Measurements from ENCODE around the gene HERC2. TPM values are rescaled to one million over a fixed set of nuclear protein-coding genes. Genes with fewer than 3 reads are reported as not detected.
"Not testable (repeated sequence)": the region's sequence is repeated elsewhere in the genome, so short reads cannot be mapped to it uniquely, and the experiment has no call there.

Gene HERC2
- total RNA-seq, 3 donors from 2014 or later (not counting 1 experiment from before 2014, with no cell fraction given) = 54.2 to 64.0 (median 63.9) TPM

DNA sequence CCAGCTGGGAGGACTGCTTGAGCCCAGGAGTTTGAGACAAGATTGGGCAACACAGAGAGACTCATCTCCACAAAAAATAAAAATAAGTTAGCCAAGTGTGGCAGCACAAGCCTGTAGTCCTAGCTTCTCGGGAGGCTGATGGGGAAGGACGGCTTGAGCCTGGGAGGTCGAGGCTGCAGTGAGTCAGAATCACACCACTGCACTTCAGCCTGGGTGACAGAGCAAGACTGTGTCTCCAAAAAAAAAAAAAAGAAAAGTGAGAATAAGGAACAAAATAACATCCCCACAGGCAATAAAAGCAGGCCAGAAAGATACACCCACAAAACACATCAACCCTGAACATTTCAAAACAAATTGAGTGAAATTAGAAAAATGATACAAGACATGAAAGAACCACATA lies 174.2 kb downstream of the HERC2 start:
- Mint-ChIP-seq H3K27ac (no peak overlapping the region), H3K4me1 (peaks cover 17 to 19% of the 10 kb centered on the region in 2 donors), H3K27me3 (ENCODE audit: low read depth in 2 of 2) (no peaks in the 10 kb centered on the region), H3K4me3 (no peak overlapping the region), H3K36me3 (peaks cover 17% of the 10 kb centered on the region), H3K9me3 (peaks cover 6 to 11% of the 10 kb centered on the region in 2 donors)
- intact Hi-C loops (cut with micrococcal nuclease) = no loop called here
- DNase-seq = no peak
- no peak for ATAC-seq
- H3K27me3 ChIP-seq (ENCODE audit: control insufficient read depth, insufficient read depth, low read length) = no peaks in the 10 kb centered on the region
- H3K4me1 ChIP-seq (ENCODE audit: control insufficient read depth, insufficient read depth, low read length) = no peaks in the 10 kb centered on the region
- H3K9me3 ChIP-seq (ENCODE audit: control insufficient read depth, insufficient read depth, low read length) = no peaks in the 10 kb centered on the region
- no peak overlapping the region for H3K4me3 ChIP-seq (ENCODE audit: low read length)
- H3K36me3 ChIP-seq (ENCODE audit: control insufficient read depth, insufficient read depth, low read length) = peaks cover 21% of the 10 kb centered on the region
- no peak overlapping the region for H3K27ac ChIP-seq (ENCODE audit: low read length)
- TF ChIP-seq, protein P1, sequence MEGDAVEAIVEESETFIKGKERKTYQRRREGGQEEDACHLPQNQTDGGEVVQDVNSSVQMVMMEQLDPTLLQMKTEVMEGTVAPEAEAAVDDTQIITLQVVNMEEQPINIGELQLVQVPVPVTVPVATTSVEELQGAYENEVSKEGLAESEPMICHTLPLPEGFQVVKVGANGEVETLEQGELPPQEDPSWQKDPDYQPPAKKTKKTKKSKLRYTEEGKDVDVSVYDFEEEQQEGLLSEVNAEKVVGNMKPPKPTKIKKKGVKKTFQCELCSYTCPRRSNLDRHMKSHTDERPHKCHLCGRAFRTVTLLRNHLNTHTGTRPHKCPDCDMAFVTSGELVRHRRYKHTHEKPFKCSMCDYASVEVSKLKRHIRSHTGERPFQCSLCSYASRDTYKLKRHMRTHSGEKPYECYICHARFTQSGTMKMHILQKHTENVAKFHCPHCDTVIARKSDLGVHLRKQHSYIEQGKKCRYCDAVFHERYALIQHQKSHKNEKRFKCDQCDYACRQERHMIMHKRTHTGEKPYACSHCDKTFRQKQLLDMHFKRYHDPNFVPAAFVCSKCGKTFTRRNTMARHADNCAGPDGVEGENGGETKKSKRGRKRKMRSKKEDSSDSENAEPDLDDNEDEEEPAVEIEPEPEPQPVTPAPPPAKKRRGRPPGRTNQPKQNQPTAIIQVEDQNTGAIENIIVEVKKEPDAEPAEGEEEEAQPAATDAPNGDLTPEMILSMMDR (IDR thresholded peaks at IDR 0.05) = no peak
- WGBS (ENCODE audit: insufficient coverage) = 94% methylated on average over 3 of the region's 3 CpGs

DNA sequence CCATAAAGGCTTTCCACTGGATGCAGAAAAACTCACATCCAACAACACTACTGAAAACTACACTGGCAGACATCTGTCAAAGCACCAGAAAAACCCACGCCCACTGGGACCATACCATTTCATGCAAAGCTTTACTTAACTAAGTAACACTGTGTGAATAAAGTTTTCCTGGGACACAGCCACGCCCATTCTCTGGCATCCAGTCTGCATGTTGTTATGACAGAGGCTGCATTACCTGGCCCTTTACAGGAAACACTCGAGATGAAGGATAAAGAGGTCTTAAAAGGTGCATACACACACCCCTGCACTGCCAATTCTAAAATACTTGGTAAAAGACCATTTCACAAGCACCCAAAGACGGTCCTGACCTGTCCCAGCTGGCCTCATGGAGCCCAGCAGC lies 176.6 kb downstream of the HERC2 start:
- H3K27ac Mint-ChIP-seq; H3K4me3 Mint-ChIP-seq; ATAC-seq; H3K36me3 Mint-ChIP-seq; intact Hi-C loops (cut with micrococcal nuclease); DNase-seq; H3K27ac ChIP-seq (ENCODE audit: low read length); H3K4me1 ChIP-seq (ENCODE audit: control insufficient read depth, insufficient read depth, low read length); H3K4me3 ChIP-seq (ENCODE audit: low read length); H3K27me3 Mint-ChIP-seq (ENCODE audit: low read depth in 2 of 2); H3K9me3 ChIP-seq (ENCODE audit: control insufficient read depth, insufficient read depth, low read length); H3K27me3 ChIP-seq (ENCODE audit: control insufficient read depth, insufficient read depth, low read length): not testable (repeated sequence)
- Mint-ChIP-seq H3K9me3 (peaks cover 4 to 11% of the 10 kb centered on the region in 2 donors), H3K4me1 (peaks cover 17% of the 10 kb centered on the region in 2 donors)
- 98% methylated on average over 4 of the region's 4 CpGs for WGBS (ENCODE audit: insufficient coverage)
- H3K36me3 ChIP-seq (ENCODE audit: control insufficient read depth, insufficient read depth, low read length) = peaks cover 26% of the 10 kb centered on the region

DNA sequence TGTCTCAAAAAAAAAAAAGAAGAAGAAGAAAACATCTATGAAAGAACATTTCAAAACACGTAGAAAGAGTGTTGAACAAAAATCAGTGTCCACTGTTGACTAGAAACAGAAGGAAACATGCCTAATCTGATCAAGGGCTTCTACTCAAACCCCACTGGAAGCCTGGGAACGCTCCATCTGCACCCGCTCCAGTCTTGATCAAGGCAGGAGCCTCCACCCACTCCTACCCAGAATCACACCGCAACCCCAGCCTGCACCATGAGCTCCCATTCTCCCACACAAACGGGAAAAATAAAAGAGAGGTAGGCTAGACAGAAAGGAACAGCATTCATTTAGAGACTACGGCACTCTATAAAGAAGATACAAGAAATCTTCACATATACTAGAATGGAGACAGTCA lies 181.9 kb downstream of the HERC2 start:
- peaks cover 7 to 14% of the 10 kb centered on the region in 2 donors for H3K4me1 Mint-ChIP-seq
- TF ChIP-seq, protein P1 (IDR thresholded peaks at IDR 0.05) = no peak
- no peaks in the 10 kb centered on the region for H3K36me3 Mint-ChIP-seq
- no peak overlapping the region for H3K4me3 Mint-ChIP-seq
- DNase-seq = no peak
- no peaks in the 10 kb centered on the region for H3K27me3 Mint-ChIP-seq (ENCODE audit: low read depth in 2 of 2)
- H3K9me3 Mint-ChIP-seq = no peaks in the 10 kb centered on the region
- Histone ChIP-seq H3K27ac (ENCODE audit: low read length) (no peak overlapping the region), H3K9me3 (ENCODE audit: control insufficient read depth, insufficient read depth, low read length) (no peaks in the 10 kb centered on the region), H3K4me1 (ENCODE audit: control insufficient read depth, insufficient read depth, low read length) (peaks cover 5% of the 10 kb centered on the region), H3K4me3 (ENCODE audit: low read length) (no peak overlapping the region), H3K36me3 (ENCODE audit: control insufficient read depth, insufficient read depth, low read length) (peaks cover 18% of the 10 kb centered on the region), H3K27me3 (ENCODE audit: control insufficient read depth, insufficient read depth, low read length) (no peaks in the 10 kb centered on the region)
- intact Hi-C loops (cut with micrococcal nuclease) = no loop called here
- no peak for ATAC-seq
- over 99% methylated on average over 6 of the region's 6 CpGs for WGBS (ENCODE audit: insufficient coverage)
- H3K27ac Mint-ChIP-seq = no peak overlapping the region

DNA sequence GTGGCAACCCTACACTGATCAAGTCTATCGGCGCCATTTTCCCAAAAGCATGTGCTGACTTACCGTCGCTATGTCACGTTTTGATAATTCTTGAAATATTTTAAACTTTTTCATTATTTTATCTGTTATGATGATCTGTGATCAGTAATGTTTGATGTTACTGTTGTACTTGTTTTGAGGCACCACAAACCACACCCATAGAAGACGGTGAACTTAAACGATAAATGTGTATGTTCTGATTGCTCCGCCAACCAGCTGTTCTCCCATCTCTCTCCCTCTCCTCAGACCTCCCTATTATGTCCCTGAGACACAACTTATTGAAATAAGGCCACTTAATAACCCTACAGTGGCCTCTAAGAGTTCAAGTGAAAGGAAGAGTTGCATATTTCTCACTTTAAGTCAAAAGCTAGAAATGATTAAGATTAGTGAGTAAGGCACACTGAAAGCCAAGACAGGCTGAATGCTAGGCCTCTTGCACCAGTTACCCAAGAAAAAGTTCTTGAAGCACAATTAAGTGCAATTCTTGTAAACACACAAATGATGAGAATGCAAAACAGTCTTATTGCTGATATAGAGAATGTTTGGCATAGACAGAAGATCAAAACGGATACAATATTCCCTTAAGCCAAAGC lies 184.5 kb downstream of the HERC2 start:
- Mint-ChIP-seq H3K4me1 (peaks cover 7 to 14% of the 10 kb centered on the region in 2 donors), H3K27ac (peak overlapping the region in 1 of 2 donors; percentile 42)
- ATAC-seq; H3K27me3 ChIP-seq (ENCODE audit: control insufficient read depth, insufficient read depth, low read length); H3K4me3 Mint-ChIP-seq; DNase-seq; H3K4me3 ChIP-seq (ENCODE audit: low read length); H3K4me1 ChIP-seq (ENCODE audit: control insufficient read depth, insufficient read depth, low read length); H3K27me3 Mint-ChIP-seq (ENCODE audit: low read depth in 2 of 2); H3K36me3 ChIP-seq (ENCODE audit: control insufficient read depth, insufficient read depth, low read length); H3K36me3 Mint-ChIP-seq; intact Hi-C loops (cut with micrococcal nuclease); H3K9me3 Mint-ChIP-seq; H3K9me3 ChIP-seq (ENCODE audit: control insufficient read depth, insufficient read depth, low read length): not testable (repeated sequence)
- H3K27ac ChIP-seq (ENCODE audit: low read length) = peak overlapping the region; percentile 26
- 97% methylated on average over 4 of the region's 9 CpGs for WGBS (ENCODE audit: insufficient coverage)

DNA sequence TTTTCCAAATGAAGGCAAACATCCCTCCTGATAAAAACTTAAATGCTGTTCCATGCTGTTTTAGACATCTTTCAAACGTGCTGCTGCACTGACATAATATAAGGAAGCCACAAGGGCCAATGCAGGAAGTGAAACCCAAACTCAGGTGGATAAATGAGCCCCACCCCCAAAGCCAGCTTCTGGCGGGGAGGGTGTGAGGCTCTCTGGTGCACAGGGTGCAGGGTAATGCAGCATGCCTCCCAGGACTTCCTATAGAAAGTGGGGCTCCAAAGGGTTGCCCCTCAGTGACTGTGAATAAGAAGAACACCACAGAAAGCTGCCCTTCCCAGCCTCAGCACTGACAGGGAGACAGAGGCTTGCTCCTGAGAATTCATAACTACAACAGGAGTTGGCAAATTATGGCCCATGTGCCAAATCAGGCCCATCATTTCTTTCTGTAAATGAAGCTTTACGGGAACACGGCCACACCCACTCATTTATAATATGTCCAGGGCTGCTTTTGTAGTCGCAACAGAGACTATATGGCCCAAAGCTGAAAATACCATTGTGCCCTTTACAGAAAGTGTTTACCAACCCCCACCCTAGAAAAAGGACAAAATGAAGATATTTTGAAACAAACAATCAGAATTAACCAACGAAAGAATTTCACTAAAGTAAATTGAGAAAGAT lies 185.6 kb downstream of the HERC2 start:
- H3K4me3 Mint-ChIP-seq; H3K9me3 ChIP-seq (ENCODE audit: control insufficient read depth, insufficient read depth, low read length); H3K4me3 ChIP-seq (ENCODE audit: low read length); H3K4me1 ChIP-seq (ENCODE audit: control insufficient read depth, insufficient read depth, low read length); H3K36me3 Mint-ChIP-seq; H3K27me3 ChIP-seq (ENCODE audit: control insufficient read depth, insufficient read depth, low read length); H3K9me3 Mint-ChIP-seq; intact Hi-C loops (cut with micrococcal nuclease); H3K27me3 Mint-ChIP-seq (ENCODE audit: low read depth in 2 of 2): not testable (repeated sequence)
- H3K4me1 Mint-ChIP-seq = peaks cover 7 to 14% of the 10 kb centered on the region in 2 donors
- DNase-seq (peak in 1 of 2 donors; percentile 29), ATAC-seq (peak; percentile 66 to 81 (median 70))
- H3K27ac Mint-ChIP-seq = peak overlapping the region in 1 of 2 donors; percentile 14
- 37% methylated on average over 5 of the region's 6 CpGs for WGBS (ENCODE audit: insufficient coverage)
- peaks cover 17% of the 10 kb centered on the region for H3K36me3 ChIP-seq (ENCODE audit: control insufficient read depth, insufficient read depth, low read length)
- H3K27ac ChIP-seq (ENCODE audit: low read length) = peak overlapping the region; percentile 37
